Activated T-helper 2 cell treated with anti-CD3 and anti-CD28 coated beads, Interferon-gamma antibody, Interleukin-2, Interleukin-4, amounts not matched to agents 10 μg/mL and 5 μg/mL and 100 μg/mL, durations not matched to agents 14 hours and 24 hours and 36 hours (primary cell): ENCODE data around the gene CPNE8. TPM values are rescaled to one million over a fixed set of nuclear protein-coding genes. Genes with fewer than 3 reads are reported as not detected.

Source experiments
- DNase-seq: peaks from one replicate; pipeline ENCODE4 v3.0.0; 2021; ENCODE audit warnings: low spot score
- H3K27ac Mint-ChIP-seq: one replicate; pipeline ENCODE4 v1.8.0; 2021; ENCODE audit warnings: mixed read lengths
- H3K27me3 Mint-ChIP-seq: one replicate; pipeline ENCODE4 v1.8.0; 2021; ENCODE audit warnings: low read depth, mixed read lengths
- H3K36me3 Mint-ChIP-seq: one replicate; pipeline ENCODE4 v1.8.0; 2021; ENCODE audit warnings: low read depth, mixed read lengths
- H3K4me1 Mint-ChIP-seq: one replicate; pipeline ENCODE4 v1.8.0; 2021; ENCODE audit warnings: low read depth, mixed read lengths
- H3K4me3 Mint-ChIP-seq: one replicate; pipeline ENCODE4 v1.8.0; 2021; ENCODE audit warnings: low read depth, mild to moderate bottlenecking, moderate library complexity, mixed read lengths
- H3K9me3 Mint-ChIP-seq: one replicate; pipeline ENCODE4 v1.8.0; 2021; ENCODE audit warnings: mixed read lengths
- intact Hi-C: fragments of 100-400 bp; cut with micrococcal nuclease; formaldehyde crosslinking; loops from one replicate; pipeline ENCODE4 v1.15.1; 2023
- total RNA-seq: library from RNA; stranded (reverse); gene quantifications from 2 replicates; pipeline ENCODE4 v1.2.3, GENCODE V29; 2022

Gene CPNE8
- total RNA-seq, 1 donor from 2014 or later, result 4.7 TPM

DNA sequence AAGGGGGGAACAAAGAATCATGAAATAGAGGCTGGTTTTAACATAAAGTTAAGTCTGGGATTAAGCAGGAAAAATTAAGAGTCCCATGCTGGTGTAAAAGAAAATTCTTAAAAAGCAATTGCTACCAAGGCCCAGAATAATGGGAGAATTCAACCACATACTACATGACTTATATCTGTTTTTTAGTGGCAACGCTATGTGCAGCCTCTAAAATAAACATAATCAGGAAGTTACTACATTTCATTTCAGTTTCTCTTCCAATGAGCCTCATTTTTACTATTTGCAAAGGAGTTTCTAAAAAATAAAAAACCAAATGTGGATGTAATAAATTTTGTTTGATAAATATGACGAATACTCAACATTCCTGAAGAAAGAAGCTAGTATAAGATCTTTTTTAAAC, 58.1 kb downstream of the CPNE8 start:
- Mint-ChIP-seq H3K27ac (no peak overlapping the region), H3K4me1 (no peaks in the 10 kb centered on the region), H3K9me3 (no peaks in the 10 kb centered on the region), H3K4me3 (no peak overlapping the region), H3K36me3 (no peaks in the 10 kb centered on the region), H3K27me3 (no peaks in the 10 kb centered on the region)
- DNase-seq, result no peak
- intact Hi-C loops, result no loop called here

DNA sequence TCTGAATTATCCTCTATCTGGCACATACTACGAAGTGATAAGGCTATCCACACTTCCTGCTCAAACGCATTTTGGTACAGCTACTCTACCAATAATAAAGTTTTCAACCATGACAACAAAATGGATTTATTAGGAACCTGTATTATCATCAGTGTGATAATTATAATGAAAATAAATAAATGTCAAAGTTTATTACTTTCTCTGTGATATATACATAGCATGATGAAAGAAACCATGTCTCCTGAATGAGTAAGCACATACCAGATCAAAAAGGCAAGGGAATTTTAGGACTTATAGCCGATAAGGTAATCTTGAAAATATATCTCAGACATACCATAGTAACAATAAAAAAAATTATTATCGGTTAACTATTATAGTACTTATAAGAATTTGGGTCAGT, 61.1 kb downstream of the CPNE8 start:
- H3K27ac Mint-ChIP-seq, result no peak overlapping the region
- H3K27me3 Mint-ChIP-seq, result no peaks in the 10 kb centered on the region
- no peaks in the 10 kb centered on the region for H3K4me1 Mint-ChIP-seq

DNA sequence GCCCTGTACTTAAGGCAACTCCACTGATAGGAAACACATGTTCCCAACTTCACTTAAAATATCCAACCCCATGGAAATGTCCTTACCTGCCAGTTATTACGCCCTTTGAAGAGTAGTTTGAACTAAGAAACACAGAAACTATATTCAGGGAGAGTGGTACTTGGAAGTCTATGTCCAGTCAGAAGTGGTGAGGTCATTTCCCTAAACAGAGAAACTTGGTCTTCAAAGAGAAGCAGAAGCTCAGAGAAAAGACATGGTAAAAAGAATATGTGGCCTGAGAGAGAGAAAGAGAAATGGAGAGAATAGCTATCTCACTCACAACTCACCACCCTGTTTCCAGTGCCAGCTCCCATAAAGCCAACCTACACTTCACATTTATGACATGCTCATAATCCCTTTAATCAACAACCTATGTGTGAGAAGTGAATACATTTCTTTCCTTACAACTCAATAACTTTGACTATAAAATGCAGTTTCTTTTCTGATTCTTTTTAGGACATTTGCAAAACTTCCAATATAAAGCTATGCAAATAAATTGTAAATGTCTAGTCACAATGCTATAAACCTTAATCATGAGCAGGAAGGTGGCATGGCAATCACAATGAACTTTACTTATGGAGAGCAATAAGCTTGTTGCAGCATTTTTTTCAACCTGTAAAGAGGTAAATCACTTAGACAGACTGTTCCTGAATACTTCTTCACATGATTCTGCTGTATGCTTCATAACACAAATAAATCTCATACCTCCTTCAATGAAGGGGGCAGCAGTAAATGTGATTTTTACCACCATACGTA, 67.1 kb downstream of the CPNE8 start:
- Mint-ChIP-seq H3K4me1 (no peaks in the 10 kb centered on the region), H3K27me3 (no peaks in the 10 kb centered on the region), H3K9me3 (peaks cover 3% of the 10 kb centered on the region), H3K27ac (no peak overlapping the region), H3K4me3 (no peak overlapping the region), H3K36me3 (no peaks in the 10 kb centered on the region)
- DNase-seq, result no peak
- intact Hi-C loops, result no loop called here

More for the DNA sequence above, 61.1 kb downstream of the CPNE8 start:
- Mint-ChIP-seq H3K9me3 (no peaks in the 10 kb centered on the region), H3K36me3 (no peaks in the 10 kb centered on the region), H3K4me3 (no peak overlapping the region)
- intact Hi-C loops, result no loop called here
- DNase-seq, result no peak

DNA sequence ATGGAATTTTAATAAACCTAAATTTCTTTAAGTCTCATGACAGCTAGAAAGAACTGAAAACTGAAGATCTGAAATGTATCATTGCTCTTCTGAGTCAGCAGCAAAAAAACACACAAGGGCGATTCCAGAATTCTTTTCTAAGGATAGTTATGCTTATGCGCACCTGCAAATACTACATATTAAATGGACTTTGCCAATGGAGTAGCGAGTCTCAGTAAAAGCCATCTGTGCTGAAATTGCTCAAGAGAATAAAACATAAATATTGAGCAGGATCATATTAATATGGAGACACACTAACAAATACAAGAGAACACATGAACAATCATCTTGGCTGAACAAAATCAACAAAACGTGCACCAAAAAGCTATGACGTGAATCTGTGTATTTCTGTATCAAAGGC, 73.7 kb downstream of the CPNE8 start:
- Mint-ChIP-seq H3K27me3 (no peaks in the 10 kb centered on the region), H3K27ac (no peak overlapping the region), H3K9me3 (peaks cover 3% of the 10 kb centered on the region), H3K4me1 (no peaks in the 10 kb centered on the region), H3K36me3 (no peaks in the 10 kb centered on the region), H3K4me3 (no peak overlapping the region)
- no peak for DNase-seq
- intact Hi-C loops, result no loop called here

DNA sequence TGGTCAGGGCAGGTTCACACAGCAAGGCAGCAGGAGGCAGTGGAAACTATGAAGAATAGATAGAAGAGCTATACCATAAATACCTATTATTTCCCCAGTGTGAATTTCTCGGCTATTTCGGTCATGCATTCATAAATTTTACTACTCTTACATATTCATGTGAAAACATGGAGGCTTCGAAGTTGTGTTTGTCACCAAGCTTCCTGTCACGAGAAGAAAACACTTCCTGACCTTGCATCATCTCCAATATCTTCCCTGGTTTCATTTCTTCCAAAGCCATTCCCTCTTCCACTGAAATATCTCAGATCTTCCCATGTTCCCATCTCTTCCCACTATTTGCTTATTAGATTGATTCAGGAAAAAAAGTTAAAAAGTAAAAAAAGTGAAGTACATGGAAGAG, 80.4 kb downstream of the CPNE8 start:
- no peaks in the 10 kb centered on the region for H3K9me3 Mint-ChIP-seq
- no peak overlapping the region for H3K4me3 Mint-ChIP-seq
- H3K27ac Mint-ChIP-seq, result no peak overlapping the region
- no peak for DNase-seq
- no peaks in the 10 kb centered on the region for H3K4me1 Mint-ChIP-seq
- H3K36me3 Mint-ChIP-seq, result no peaks in the 10 kb centered on the region
- intact Hi-C loops, result no loop called here
- H3K27me3 Mint-ChIP-seq, result no peaks in the 10 kb centered on the region

DNA sequence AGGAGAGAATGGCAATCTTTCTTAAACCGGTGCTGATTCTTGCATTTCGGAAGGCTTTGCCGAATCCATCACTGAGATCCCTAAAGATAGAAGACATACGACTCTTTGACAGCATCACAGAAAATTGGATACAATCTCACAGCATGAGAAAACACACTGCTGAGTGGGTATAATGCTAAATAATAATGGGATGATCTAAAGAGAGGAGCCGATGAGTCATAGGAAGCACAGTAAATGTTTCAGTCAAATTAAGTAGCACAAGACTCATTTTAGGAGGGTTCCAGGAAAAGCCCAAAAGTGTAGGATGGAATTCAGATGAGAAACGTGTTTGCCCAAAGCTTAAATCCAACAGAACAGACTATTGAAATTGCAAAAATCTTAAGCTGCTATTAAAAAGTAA, 81.7 kb downstream of the CPNE8 start:
- Mint-ChIP-seq H3K27me3 (no peaks in the 10 kb centered on the region), H3K36me3 (no peaks in the 10 kb centered on the region), H3K4me1 (no peaks in the 10 kb centered on the region), H3K4me3 (no peak overlapping the region), H3K9me3 (no peaks in the 10 kb centered on the region), H3K27ac (no peak overlapping the region)
- intact Hi-C loops, result no loop called here
- DNase-seq, result no peak

DNA sequence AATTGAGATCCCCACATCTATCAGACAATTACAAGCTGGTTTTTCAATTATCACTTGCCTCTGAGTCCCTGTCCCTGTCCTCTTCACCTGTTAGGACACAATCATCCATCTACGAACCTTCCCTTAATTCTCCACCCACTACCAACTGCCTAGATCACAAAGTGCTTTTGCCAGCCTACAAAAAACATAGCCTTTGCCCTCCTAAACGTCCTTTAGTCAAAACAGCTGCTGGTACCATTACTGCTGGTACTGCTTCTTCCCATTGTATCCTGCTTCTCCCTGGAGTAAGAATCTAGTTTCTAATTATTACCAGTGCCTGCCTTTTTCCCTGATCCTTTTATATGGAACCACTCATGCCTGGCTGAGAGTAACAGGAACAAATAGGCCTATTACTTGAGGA, 82.1 kb downstream of the CPNE8 start:
- Mint-ChIP-seq H3K4me3 (no peak overlapping the region), H3K27ac (no peak overlapping the region), H3K36me3 (no peaks in the 10 kb centered on the region), H3K9me3 (no peaks in the 10 kb centered on the region), H3K4me1 (no peaks in the 10 kb centered on the region), H3K27me3 (no peaks in the 10 kb centered on the region)
- intact Hi-C loops, result no loop called here
- no peak for DNase-seq

DNA sequence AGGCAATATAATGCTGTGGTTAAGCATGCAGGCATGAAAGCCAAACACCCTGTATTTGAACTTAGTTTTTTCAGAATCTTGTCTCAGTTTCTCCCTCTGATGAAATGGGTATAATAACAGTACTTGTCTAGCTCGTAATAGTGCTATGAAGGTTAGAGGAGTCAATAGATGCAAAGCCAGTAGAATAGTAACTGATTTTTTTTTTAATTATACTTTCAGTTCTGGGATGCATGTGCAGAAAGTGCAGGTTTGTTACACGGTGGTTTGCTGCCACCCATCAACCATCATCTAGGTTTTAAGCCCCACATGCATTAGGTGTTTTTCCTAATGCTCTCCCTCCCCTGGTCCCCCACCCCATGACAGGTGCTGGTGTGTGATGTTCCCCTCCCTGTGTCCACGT, 87.4 kb downstream of the CPNE8 start:
- Mint-ChIP-seq H3K36me3 (no peaks in the 10 kb centered on the region), H3K4me1 (no peaks in the 10 kb centered on the region), H3K4me3 (no peak overlapping the region), H3K27ac (no peak overlapping the region), H3K9me3 (peaks cover 3% of the 10 kb centered on the region), H3K27me3 (no peaks in the 10 kb centered on the region)
- intact Hi-C loops, result no loop called here
- no peak for DNase-seq

DNA sequence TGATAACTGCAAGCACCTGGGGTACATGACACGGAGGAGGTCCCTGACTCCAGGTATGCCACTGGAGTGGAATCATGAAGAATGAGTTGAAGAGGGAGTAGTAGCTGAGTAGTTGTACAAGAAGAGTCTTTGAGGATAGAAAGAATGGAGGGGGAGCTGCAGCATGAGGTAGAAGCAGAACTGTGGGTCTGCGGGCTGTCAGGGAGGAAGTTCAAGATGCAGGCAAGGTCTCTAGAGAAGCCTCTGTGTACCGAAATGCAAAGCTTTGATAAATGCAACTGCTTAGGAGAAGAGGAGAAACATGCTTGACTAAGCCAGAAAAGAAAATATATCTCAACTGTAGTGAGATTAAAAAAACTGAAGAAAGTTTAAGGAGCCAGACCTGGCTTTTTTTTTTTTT, 91.5 kb downstream of the CPNE8 start:
- H3K9me3 Mint-ChIP-seq, result peaks cover 19% of the 10 kb centered on the region
- H3K4me3 Mint-ChIP-seq, result no peak overlapping the region
- H3K4me1 Mint-ChIP-seq, result no peaks in the 10 kb centered on the region
- H3K27me3 Mint-ChIP-seq, result no peaks in the 10 kb centered on the region
- H3K36me3 Mint-ChIP-seq, result peaks cover 3% of the 10 kb centered on the region
- intact Hi-C loops, result no loop called here
- no peak overlapping the region for H3K27ac Mint-ChIP-seq
- no peak for DNase-seq

DNA sequence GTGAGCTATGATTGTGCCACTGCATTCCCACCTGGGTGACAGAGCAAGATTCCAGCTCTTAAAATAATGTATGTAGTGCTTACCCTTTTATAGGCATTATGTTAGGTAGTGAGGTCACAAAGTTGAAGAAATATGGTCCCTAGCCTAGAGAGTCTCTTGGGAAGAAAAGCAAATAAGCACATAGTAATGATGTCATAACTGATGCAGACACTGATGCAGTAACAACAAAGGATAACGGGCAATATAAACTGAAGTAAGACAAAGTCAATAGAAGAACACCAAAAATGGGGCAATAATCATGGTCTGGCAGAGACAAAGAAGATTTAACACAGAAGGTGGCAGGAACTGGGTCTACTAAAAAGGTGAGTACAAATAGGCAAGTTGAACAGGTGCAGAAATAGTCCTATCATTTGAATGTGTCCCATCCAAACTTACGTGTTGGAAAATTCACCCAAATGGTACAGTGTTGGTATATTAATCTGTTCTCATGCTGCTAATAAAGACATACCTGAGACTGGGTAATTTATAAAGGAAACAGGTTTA, 93.5 kb downstream of the CPNE8 start:
- Mint-ChIP-seq H3K9me3 (peaks cover 19% of the 10 kb centered on the region), H3K4me3 (no peak overlapping the region), H3K27ac (no peak overlapping the region), H3K36me3 (peaks cover 3% of the 10 kb centered on the region), H3K27me3 (no peaks in the 10 kb centered on the region), H3K4me1 (no peaks in the 10 kb centered on the region)
- intact Hi-C loops, result no loop called here
- DNase-seq, result no peak

DNA sequence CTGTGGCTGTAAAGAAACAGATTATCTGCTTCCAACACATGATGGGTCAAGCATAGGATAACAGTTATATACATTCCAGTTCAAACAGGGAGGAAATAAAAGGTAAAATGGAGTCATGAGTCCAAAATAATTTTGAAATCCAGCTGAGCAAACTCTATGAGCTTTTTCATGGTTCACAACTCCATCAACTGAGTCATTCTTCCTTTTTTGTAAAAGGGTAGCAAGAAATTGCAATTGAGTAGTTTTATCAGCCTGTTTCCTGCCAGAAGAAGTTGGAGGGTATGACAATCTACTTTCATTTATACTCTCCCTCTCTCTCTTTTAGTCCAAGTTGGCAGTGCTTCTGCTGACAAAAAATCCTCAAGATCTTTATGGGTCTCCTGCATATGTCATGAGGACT, 95.6 kb downstream of the CPNE8 start:
- Mint-ChIP-seq H3K9me3 (peaks cover 19% of the 10 kb centered on the region), H3K27me3 (no peaks in the 10 kb centered on the region), H3K27ac (no peak overlapping the region), H3K36me3 (peaks cover 3% of the 10 kb centered on the region), H3K4me1 (no peaks in the 10 kb centered on the region), H3K4me3 (no peak overlapping the region)
- DNase-seq, result no peak
- intact Hi-C loops, result no loop called here

DNA sequence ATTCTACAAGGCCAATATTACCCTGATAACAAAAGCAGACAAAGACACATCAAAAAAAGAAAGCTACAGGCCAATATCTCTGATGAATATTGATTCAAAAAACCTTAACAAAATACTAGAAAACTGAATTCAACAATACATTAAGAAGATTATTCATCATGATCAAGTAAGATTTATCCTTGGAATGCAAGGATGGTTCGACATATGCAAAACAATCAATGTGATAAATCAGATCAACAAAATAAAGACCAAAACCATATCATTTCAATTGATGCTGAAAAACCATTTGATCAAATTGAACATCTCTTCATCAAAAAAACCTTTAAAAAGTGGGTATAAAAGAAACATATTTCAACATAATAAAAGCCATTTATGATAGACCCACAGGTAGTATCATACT, 117.3 kb downstream of the CPNE8 start:
- intact Hi-C loops, result no loop called here
- Mint-ChIP-seq H3K4me1 (peaks cover 4% of the 10 kb centered on the region), H3K4me3 (no peak overlapping the region), H3K27me3 (no peaks in the 10 kb centered on the region), H3K36me3 (no peaks in the 10 kb centered on the region), H3K9me3 (peaks cover 57% of the 10 kb centered on the region), H3K27ac (no peak overlapping the region)
- DNase-seq, result no peak

DNA sequence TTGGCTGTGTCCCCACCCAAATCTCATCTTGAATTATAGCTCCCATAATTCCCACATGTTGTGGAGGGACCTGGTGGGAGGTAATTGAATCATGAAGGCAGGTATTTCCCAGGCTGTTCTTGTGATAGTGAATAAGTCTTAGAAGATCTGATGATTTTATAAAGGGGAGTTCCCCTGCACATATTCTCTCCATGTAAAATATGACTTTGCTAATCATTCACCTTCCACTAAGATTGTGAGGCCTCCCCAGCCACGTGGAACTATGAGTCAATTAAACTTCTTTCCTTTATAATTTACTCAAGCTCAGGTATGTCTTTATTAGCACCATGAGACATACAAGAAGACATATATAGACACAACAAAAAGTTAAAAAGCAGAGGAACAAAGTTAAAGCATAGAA, 120.0 kb downstream of the CPNE8 start:
- Mint-ChIP-seq H3K9me3 (peaks cover 57% of the 10 kb centered on the region), H3K4me1 (peaks cover 12% of the 10 kb centered on the region), H3K27ac (no peak overlapping the region), H3K4me3 (no peak overlapping the region), H3K27me3 (no peaks in the 10 kb centered on the region), H3K36me3 (no peaks in the 10 kb centered on the region)
- intact Hi-C loops, result no loop called here
- DNase-seq, result no peak
